Gastroesophageal sphincter (tissue), 4 donors: Measurements from ENCODE around the gene CDH4. TPM values are rescaled to one million over a fixed set of nuclear protein-coding genes. Genes with fewer than 3 reads are reported as not detected.

Experiments used
- ATAC-seq: fragments of 150-250 bp; one replicate; pipeline ENCODE4 v1.9.1; 2016; ENCODE audit warnings: mild to moderate bottlenecking, moderate library complexity
- H3K27ac ChIP-seq, 4 donors: fragments of 200-600 bp; sonication (generic) in 3 of 4; 1 replicate in 3 of 4; 2 replicates in 1 of 4; pipeline ENCODE4 v1.5.1; 2016 to 2019
- H3K27me3 ChIP-seq: fragments of 200-600 bp; sonication (generic); one replicate; pipeline ENCODE4 v1.5.1; 2019
- H3K36me3 ChIP-seq, 2 donors: fragments of 200-600 bp; sonication (generic); one replicate each; pipeline ENCODE4 v1.5.1; 2019; ENCODE audit warnings: control low read depth in 1 of 2
- H3K4me1 ChIP-seq, 3 donors: fragments of 200-600 bp; sonication (generic); 1 replicate in 2 of 3; 2 replicates in 1 of 3; pipeline ENCODE4 v1.5.1; 2016 to 2019; ENCODE audit warnings: control low read depth in 2 of 3
- H3K4me3 ChIP-seq, 2 donors: fragments of 200-600 bp; sonication (generic); one replicate each; pipeline ENCODE4 v1.5.1; 2019; ENCODE audit warnings: mild to moderate bottlenecking in 1 of 2, moderate library complexity in 1 of 2
- H3K9me3 ChIP-seq, 3 donors: fragments of 200-600 bp; sonication (generic); one replicate each; pipeline ENCODE4 v1.5.1; 2017 to 2019; ENCODE audit warnings: control low read depth in 2 of 3
- EP300 ChIP-seq: sonication (generic); formaldehyde crosslinking; IDR thresholded peaks from one replicate; pipeline ENCODE4 v1.6.1; 2017; ENCODE audit warnings: antibody characterized with exemption, mild to moderate bottlenecking
- POLR2A ChIP-seq, 2 donors: fragments of 450-650 bp; IDR thresholded peaks; one replicate each; pipeline ENCODE4 v1.6.1; 2017; ENCODE audit warnings: antibody characterized with exemption in 2 of 2, mild to moderate bottlenecking in 2 of 2, moderate library complexity in 1 of 2
- POLR2AphosphoS5 ChIP-seq: sonication (generic); formaldehyde crosslinking; IDR thresholded peaks from one replicate; pipeline ENCODE4 v1.6.1; 2017; ENCODE audit warnings: antibody characterized with exemption
- WGBS, 2 donors: methylation state at CpG; one replicate each; pipeline ENCODE4 v1.1.5; 2018; ENCODE audit warnings: low coverage in 1 of 2; 5-methylcytosine and 5-hydroxymethylcytosine counted together
- total RNA-seq, 4 donors: library from RNA; depleted of rRNA; stranded (reverse); fragments of >200 nt; gene quantifications; one replicate each; pipeline ENCODE4 v1.1.0, GENCODE V29; 2016
- TF ChIP-seq, protein P1 (sequence below), 4 experiments: fragments of 200-600 bp in 2 of 4; fragments of 450-650 bp in 2 of 4; sonication (generic) in 1 of 4; IDR thresholded peaks; one replicate each; pipeline ENCODE4 v1.5.1; 2017 to 2019; ENCODE audit warnings: antibody characterized with exemption in 4 of 4, mild to moderate bottlenecking in 2 of 4, moderate library complexity in 2 of 4

CDH4 gene
- total RNA-seq, 4 donors from 2014 or later, result under 0.01 to 1.5 (median 0.42) TPM; not detected in 1

GRCh38 chr20:61587681-61588289 is 335.7 kb downstream of the CDH4 start:
- no peaks in the 10 kb centered on the region for H3K36me3 ChIP-seq
- WGBS, 2 donors, result 65 to 70% methylated on average over 12 to 15 of the region's 16 CpGs
- no peak overlapping the region for H3K4me3 ChIP-seq
- peaks cover 69% of the 10 kb centered on the region for H3K27me3 ChIP-seq
- H3K4me1 ChIP-seq, result peaks cover 0 to 17% (median 0%) of the 10 kb centered on the region in 3 donors
- TF ChIP-seq POLR2AphosphoS5, result peak; percentile 20
- TF ChIP-seq POLR2A (IDR thresholded peaks at IDR 0.05), result no peak
- ATAC-seq, result no peak
- peaks cover 0 to 17% (median 0%) of the 10 kb centered on the region in 3 donors for H3K9me3 ChIP-seq
- H3K27ac ChIP-seq, result no peak overlapping the region

DNA sequence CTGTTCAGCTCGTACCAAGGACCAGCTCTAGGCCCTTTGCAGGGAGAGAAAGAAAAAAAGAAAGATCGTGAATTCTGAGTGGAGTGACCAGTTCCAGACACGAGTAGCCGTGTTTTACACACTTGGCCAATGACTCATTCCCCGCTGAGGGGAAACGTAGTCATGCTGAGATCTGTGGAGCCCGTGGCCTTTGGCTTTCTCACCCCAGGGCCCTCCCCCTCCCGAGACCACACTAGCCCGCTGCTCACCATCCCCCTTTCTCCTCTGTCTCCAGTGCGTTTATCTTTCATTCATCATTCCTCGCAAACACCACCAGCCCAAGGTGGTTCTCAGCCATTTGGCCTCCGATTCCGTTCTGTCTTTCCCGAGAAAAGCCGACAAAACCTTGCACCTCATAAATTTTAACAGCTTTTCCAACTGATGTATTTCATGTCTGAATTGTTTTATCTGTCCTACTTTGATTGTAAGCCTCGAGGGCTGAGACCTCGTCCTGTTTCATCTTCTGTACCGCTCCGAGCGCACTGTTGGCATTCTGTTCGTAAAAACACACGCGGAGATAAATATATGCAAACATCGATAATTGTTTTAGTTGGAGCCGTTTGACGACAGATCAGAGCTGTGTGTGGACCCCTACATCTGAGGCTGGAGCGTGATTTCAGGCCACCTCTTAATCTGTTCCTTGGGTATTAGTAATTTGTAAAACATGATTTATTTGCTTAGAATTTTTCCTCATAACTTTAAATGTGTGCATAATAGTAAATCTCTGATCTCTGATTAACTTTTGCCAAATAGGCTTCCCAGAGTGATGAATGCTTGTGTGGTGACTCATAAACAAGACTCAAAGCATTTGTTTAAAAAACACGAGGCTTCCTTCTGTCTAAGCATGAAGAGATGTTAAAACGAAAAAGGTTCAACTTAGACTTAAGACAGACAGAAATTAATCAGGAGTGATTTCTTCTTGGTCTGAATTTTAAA is 336.6 kb downstream of the CDH4 start:
- Histone ChIP-seq H3K27me3 (peaks cover 63% of the 10 kb centered on the region), H3K9me3 (peaks cover 0 to 25% (median 0%) of the 10 kb centered on the region in 3 donors), H3K4me1 (peaks cover 0 to 17% (median 0%) of the 10 kb centered on the region in 3 donors), H3K27ac (no peak overlapping the region), H3K4me3 (no peak overlapping the region), H3K36me3 (no peaks in the 10 kb centered on the region)
- TF ChIP-seq EP300, result no peak
- TF ChIP-seq, protein P1, sequence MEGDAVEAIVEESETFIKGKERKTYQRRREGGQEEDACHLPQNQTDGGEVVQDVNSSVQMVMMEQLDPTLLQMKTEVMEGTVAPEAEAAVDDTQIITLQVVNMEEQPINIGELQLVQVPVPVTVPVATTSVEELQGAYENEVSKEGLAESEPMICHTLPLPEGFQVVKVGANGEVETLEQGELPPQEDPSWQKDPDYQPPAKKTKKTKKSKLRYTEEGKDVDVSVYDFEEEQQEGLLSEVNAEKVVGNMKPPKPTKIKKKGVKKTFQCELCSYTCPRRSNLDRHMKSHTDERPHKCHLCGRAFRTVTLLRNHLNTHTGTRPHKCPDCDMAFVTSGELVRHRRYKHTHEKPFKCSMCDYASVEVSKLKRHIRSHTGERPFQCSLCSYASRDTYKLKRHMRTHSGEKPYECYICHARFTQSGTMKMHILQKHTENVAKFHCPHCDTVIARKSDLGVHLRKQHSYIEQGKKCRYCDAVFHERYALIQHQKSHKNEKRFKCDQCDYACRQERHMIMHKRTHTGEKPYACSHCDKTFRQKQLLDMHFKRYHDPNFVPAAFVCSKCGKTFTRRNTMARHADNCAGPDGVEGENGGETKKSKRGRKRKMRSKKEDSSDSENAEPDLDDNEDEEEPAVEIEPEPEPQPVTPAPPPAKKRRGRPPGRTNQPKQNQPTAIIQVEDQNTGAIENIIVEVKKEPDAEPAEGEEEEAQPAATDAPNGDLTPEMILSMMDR (IDR thresholded peaks at IDR 0.05), result no peak
- TF ChIP-seq POLR2AphosphoS5, result no peak
- TF ChIP-seq POLR2A (IDR thresholded peaks at IDR 0.05), result no peak
- 2 to 10% methylated on average over 28 to 29 of the region's 29 CpGs for WGBS, 2 donors
- ATAC-seq, result no peak

DNA sequence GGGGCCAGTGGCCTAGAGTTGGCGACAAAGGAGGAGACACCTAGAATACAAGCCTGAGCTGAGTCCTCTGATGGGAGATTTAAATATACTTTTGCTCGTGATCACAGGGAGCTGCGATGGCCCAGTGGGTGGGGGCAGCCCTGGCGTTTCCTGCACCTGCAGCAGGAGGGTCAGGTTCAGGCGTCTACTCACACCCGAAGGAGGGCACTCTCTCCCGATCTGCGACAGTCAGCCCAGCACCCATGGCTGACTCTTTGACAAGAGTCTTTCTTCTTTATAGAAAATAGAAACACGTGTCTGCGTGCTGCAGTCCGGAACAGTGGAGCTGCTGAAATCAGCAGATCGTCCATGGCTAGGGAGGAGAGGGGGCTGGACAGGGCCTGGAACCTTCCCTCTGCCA is 338.2 kb downstream of the CDH4 start:
- 79% methylated on average over 7 of the region's 12 CpGs; no CpG with 5 or more reads in 1 of the 2 donors for WGBS, 2 donors
- peaks cover 0 to 17% (median 0%) of the 10 kb centered on the region in 3 donors for H3K4me1 ChIP-seq
- H3K27ac ChIP-seq, result no peak overlapping the region
- ATAC-seq, result no peak
- TF ChIP-seq POLR2AphosphoS5 (no peak), POLR2A (IDR thresholded peaks at IDR 0.05) (no peak), EP300 (no peak)
- TF ChIP-seq, protein P1 (IDR thresholded peaks at IDR 0.05), result no peak
- H3K9me3 ChIP-seq, result peaks cover 0 to 39% (median 0%) of the 10 kb centered on the region in 3 donors
- H3K36me3 ChIP-seq, result no peaks in the 10 kb centered on the region
- H3K4me3 ChIP-seq, result no peak overlapping the region
- peaks cover 56% of the 10 kb centered on the region for H3K27me3 ChIP-seq

GRCh38 chr20:61593516-61593915 is 341.5 kb downstream of the CDH4 start:
- Histone ChIP-seq H3K4me3 (no peak overlapping the region), H3K27ac (no peak overlapping the region), H3K9me3 (peaks cover 0 to 65% (median 0%) of the 10 kb centered on the region in 3 donors), H3K4me1 (peaks cover 0 to 8% (median 0%) of the 10 kb centered on the region in 3 donors), H3K27me3 (peaks cover 51% of the 10 kb centered on the region), H3K36me3 (no peaks in the 10 kb centered on the region)
- ATAC-seq, result no peak
- WGBS, 2 donors, result 63 to 67% methylated on average over 2 to 7 of the region's 7 CpGs
- no peak for TF ChIP-seq POLR2AphosphoS5
- no peak for TF ChIP-seq POLR2A (IDR thresholded peaks at IDR 0.05)
- TF ChIP-seq, protein P1 (IDR thresholded peaks at IDR 0.05), result no peak
- no peak for TF ChIP-seq EP300

- TF ChIP-seq, protein P1 (IDR thresholded peaks at IDR 0.05), result no peak
- TF ChIP-seq POLR2A (IDR thresholded peaks at IDR 0.05), result no peak
- TF ChIP-seq EP300, result no peak
- TF ChIP-seq POLR2AphosphoS5, result no peak
- H3K9me3 ChIP-seq, result peaks cover 0 to 65% (median 0%) of the 10 kb centered on the region in 3 donors
- 67 to 85% methylated on average over 1 to 4 of the region's 8 CpGs for WGBS, 2 donors
These were observed 342.1 kb downstream of the CDH4 start for GRCh38 chr20:61594198-61594597.

More at GRCh38 chr20:61594198-61594597, 342.1 kb downstream of the CDH4 start:
- Histone ChIP-seq H3K36me3 (no peaks in the 10 kb centered on the region), H3K4me3 (no peak overlapping the region), H3K27me3 (peaks cover 55% of the 10 kb centered on the region), H3K27ac (no peak overlapping the region), H3K4me1 (peaks cover 0 to 2% (median 0%) of the 10 kb centered on the region in 3 donors)
- no peak for ATAC-seq
